ENCODE measurements around the gene DGKD. TPM values are rescaled to one million over a fixed set of nuclear protein-coding genes. Genes with fewer than 3 reads are reported as not detected.

Gene DGKD
- total RNA-seq, 1 donor from 2014 or later: 6.7 TPM

DNA sequence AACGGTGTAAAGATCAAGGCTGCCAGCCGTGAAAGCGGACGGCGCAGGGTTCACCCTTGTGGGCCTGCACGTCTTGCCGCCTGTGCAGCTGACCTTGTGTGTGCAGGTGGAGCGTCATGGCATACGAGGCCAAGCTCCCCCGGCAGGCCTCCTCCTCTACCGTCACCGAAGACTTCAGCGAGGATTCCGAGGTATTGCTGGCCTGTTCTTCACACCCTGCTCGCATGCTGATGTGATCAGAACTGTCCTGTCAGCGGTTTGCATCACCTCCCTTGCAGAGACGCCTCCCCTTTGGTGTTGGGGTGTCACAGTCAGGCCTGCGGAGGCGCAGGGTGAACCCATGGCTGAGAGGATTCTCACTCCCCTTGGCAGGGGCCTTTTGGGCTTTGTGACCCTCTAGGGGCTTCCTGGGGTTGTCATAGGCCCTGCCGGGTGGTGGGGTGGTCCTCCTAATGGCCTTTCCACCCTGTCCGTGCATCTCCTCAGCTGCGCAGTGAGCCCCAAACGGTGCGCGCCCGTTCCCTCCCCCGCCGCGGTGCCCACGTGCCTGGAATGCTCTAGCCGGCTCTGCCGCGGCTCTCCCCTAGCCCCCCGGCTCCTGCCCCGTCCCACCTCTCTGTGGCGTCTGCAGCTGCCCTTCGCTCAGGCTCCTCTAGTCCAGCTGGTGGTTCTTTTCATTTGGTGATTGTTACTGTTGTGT is 92.5 kb downstream of the DGKD start:
- ATAC-seq: no peak

DNA sequence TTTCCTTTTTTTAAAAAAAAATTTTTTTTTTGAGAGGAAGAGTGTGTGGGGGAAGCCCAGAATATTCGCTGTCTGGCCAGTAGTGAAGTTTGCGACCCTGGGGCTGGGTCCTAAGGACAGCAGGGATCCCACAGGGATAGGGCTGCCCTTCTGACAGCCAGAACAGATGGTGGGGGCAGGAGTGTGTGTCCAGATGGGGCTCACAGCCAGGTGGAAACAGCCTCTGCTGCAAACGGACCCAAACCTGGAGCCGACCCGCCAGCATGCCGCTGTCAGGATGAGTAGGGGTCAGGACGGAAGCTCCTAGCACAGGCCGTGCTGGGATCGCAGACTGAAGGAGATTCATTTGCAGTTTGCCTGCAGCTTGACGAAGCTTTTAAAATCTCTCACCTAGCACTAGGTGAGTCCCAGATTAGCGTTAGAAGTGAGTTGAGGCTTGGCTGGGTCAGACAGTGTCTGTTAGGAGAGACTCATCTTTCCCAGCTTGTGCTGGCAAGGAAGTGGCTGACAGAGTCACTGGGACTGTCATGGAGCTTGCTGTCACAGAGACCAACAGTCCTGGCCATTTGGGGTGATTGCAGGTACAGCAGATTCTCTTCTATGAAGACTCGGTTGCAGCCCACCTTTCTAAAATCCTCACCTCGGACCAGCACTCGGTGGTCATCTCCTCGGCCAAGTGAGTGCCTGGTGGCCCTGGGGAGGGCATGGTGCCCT is 93.4 kb downstream of the DGKD start:
- ATAC-seq: no peak

- no peak for ATAC-seq
Observed at GRCh38 chr2:233448220-233448559, 93.9 kb downstream of the DGKD start.

DNA sequence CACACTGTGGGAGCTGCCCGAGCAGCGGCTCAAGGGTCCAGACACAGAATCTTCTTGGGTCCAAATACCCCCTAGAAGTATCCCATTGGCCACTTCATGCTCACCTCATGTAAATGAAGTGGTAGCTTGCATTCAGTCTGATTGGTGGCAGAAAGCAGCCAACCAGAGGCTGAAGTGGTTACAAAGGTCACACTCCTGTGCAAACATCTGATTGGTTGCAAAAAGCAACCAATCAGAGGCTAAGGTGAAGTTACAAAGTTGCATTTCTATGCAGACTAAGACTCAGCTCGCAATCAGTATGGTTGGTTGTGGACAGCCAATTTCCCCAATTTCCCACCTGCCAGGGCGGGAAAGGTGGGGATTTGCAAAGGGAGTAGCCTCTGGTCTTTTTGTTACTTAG is 94.3 kb downstream of the DGKD start:
- no peak for ATAC-seq

GRCh38 chr2:233449081-233449901 is 95.0 kb downstream of the DGKD start:
- ATAC-seq: peak; percentile 57

GRCh38 chr2:233449921-233450863 is 95.9 kb downstream of the DGKD start:
- ATAC-seq: no peak

GRCh38 chr2:233450864-233451575 is 96.7 kb downstream of the DGKD start:
- ATAC-seq: no peak

- no peak for ATAC-seq
Observed at GRCh38 chr2:233451950-233452349, 97.7 kb downstream of the DGKD start.

- no peak for ATAC-seq
Observed at GRCh38 chr2:233453111-233453915, 99.0 kb downstream of the DGKD start.

- ATAC-seq: no peak
Observed at GRCh38 chr2:233453916-233454315, 99.6 kb downstream of the DGKD start.

- no peak for ATAC-seq
Observed at GRCh38 chr2:233455006-233455405, 100.7 kb downstream of the DGKD start.

DNA sequence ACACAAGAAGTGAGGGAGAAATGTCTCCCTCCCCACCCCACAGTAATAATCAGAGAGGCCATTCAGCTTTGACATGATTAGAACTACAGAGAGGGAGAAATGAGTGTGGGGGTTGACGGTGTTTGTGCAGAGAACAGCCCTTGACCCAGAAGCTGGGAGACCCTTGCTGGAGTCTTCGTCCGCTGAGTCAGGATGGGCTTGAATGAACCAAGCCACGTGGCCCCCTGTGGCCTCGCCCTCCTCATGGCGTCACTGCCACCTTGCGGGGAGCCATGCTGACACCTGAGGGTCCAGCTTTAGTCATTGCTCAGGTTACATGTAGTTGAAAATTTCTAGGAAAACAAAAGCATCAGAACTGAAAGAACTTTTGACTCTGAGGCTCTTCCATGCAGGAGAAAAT is 101.2 kb downstream of the DGKD start:
- no peak for ATAC-seq

DNA sequence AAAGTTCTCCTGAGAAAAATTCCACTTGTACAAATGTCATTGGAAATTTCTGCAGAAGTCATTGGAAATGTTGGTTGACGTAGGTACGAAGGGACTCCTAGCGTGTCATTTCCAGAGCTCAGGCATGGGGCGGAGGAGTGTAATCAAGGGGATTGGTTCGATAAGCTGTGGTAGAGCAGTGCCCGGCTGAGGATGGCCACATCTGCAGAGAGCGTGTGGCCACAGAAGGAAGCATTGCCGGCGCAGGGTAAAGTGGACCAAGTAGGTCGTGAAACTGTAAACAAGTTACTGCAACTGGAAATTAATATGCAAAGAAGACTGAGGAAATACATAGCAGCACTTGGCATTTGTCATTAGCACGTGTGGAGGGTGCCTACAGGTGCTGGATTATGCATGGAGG is 101.8 kb downstream of the DGKD start:
- ATAC-seq: no peak

DNA sequence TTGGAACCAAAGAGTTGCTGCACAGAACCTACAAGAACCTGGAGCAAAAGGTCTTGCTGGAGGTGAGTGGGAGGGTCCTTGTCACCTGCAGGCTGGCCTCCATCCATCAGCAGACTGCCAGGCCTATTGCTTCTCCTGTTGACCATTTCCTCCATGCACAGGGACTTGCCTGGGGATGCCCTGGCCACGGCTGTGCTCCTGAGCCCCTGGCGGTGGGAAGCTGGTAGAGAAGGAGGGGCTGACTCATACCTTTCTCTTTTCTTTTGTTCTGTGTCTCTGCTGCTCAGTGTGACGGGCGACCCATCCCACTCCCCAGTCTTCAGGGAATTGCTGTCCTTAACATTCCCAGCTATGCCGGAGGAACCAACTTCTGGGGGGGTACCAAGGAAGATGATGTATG is 102.6 kb downstream of the DGKD start:
- no peak for ATAC-seq

DNA sequence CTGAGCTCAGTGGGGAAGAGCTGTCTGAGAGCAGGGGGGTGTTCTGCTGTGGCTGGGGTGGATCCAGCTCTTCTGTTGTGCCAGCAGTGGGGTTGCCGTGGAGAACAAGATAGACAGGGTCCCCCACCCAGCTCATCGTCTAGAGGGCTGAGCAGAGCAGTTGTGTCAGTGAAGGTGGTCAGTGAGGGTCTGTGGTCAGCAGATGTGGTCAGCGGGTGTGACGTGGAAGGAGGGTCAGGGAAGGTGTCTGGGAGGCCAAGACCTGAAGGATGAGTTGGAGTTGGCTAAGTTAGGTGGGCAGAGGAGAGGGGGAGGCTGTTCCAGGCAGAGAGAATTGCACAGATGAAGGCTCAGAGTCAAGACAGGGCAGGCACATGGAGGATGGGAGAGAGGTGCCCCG is 103.1 kb downstream of the DGKD start:
- ATAC-seq: no peak

GRCh38 chr2:233458031-233458610 is 103.8 kb downstream of the DGKD start:
- peak; percentile 42 for ATAC-seq

- no peak for ATAC-seq
Observed at GRCh38 chr2:233458826-233459225, 104.5 kb downstream of the DGKD start.

DNA sequence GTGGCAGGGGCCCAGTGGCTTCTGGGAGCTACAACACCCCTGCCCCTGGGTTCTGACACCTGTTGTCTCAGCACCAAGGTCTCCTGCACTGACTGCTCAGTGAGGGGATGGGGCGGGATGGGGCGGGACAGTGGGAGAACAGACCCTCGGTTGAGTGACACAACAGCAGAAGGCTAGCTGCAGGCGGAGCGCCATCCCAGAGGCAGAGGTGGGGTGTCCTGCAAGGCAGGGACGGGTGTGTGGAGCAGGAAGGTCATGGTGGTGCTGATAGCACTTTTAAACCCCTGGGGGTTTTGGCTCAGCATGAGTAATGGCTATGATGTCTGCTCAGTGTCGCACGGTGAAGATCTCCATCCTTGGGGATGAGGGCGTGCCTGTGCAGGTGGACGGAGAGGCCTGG is 105.1 kb downstream of the DGKD start:
- no peak for ATAC-seq

- no peak for ATAC-seq
Observed at GRCh38 chr2:233460726-233461441, 106.6 kb downstream of the DGKD start.

DNA sequence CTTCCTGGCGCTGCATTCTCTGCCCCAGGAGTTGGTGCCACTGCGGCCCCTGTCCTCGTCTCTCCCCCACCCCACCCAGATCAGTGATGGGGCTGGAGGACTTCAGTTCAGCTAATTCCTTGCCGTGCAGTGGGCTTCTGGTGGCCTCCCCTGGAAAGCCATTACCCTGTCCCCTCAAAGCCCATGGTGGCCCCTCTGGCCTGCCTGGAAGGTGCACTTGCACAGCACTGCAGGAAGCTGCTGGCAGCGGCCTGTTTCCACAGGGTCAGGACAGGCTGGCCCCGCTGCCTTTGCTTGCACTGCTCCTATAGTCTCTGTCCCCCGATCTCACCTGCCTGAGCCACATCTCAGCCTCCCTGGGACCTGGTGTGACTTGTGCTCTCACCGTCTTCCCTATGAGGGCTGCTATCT is 107.2 kb downstream of the DGKD start:
- ATAC-seq: no peak
